K562 (cell line): ENCODE measurements around the gene ORM1. TPM values are rescaled to one million over a fixed set of nuclear protein-coding genes. Genes with fewer than 3 reads are reported as not detected.

Experiments used
- E2F6 ChIP-seq, 2 experiments: IDR thresholded peaks; 2 replicates each; pipeline ENCODE4 v1.6.1; 2011; ENCODE audit warnings: borderline replicate concordance in 1 of 2, control low read depth in 1 of 2, low read depth in 1 of 2, low read length in 1 of 2, mild to moderate bottlenecking in 1 of 2, mixed read lengths in 1 of 2, moderate library complexity in 1 of 2; ENCODE audit not compliant: insufficient read depth in 1 of 2, insufficient read length in 1 of 2, poor library complexity in 1 of 2, severe bottlenecking in 1 of 2; ENCODE audit errors: extremely low read depth in 1 of 2
- FOXO4 ChIP-seq: fragments of 450-650 bp; formaldehyde crosslinking; IDR thresholded peaks from 2 replicates; pipeline ENCODE4 v1.4.0; 2020; ENCODE audit warnings: mild to moderate bottlenecking, moderate library complexity
- RCOR1 ChIP-seq, 2 experiments: IDR thresholded peaks; 2 replicates each; pipeline ENCODE4 v1.6.1; 2012; ENCODE audit warnings: low read depth in 2 of 2, low read length in 2 of 2, borderline replicate concordance in 1 of 2, improper control_type of control experiment in 1 of 2
- SOX6 ChIP-seq: fragments of 450-650 bp; IDR thresholded peaks from 2 replicates; pipeline ENCODE4 v1.6.1; 2014; ENCODE audit warnings: mild to moderate bottlenecking
- ZBTB43 ChIP-seq: sonication (generic); formaldehyde crosslinking; IDR thresholded peaks from 2 replicates; pipeline ENCODE4 v1.8.0; 2023; ENCODE audit warnings: mild to moderate bottlenecking, missing genetic modification reagents
- ZC3H11A ChIP-seq: IDR thresholded peaks from 2 replicates; pipeline ENCODE4 v1.6.1; 2012; ENCODE audit warnings: low read depth, low read length, improper control_type of control experiment
- polyA plus RNA-seq, 8 experiments: library from polyadenylated mRNA; depleted of rRNA in 4 of 8; stranded (reverse) in 5 of 8; unstranded in 3 of 8; fragments of >200 nt; fragmentation: Nextera tagmentation in 2 of 8; fragmentation: Illumina TruSeq in 1 of 8; extraction: Ambion mirVana in 2 of 8; extraction: Trizol in 1 of 8; gene quantifications; 2 replicates each; pipeline versions ENCODE4 v1.2.1 to v1.2.3, GENCODE V29; 2011 to 2014; ENCODE audit warnings: inconsistent platforms in 1 of 8, missing spikeins in 1 of 8
- total RNA-seq, 7 experiments: library from RNA; depleted of rRNA in 6 of 7; stranded (reverse); fragments of >200 nt in 6 of 7; fragmentation: Illumina TruSeq in 2 of 7; extraction: Trizol in 2 of 7; gene quantifications; 2 replicates each; pipeline versions ENCODE4 v1.2.1 to v1.2.3, GENCODE V29; 2011 to 2021; ENCODE audit warnings: low replicate concordance in 1 of 7

Gene ORM1
- total and polyA plus RNA-seq, 9 of the 15 experiments (the other 6 are each of a cell fraction or from before 2014, with no cell fraction given), result 2.9 TPM; not detected in 8

- TF ChIP-seq FOXO4 (CRISPR knock-in tag), result no peak
- no peak for TF ChIP-seq RCOR1 (IDR thresholded peaks at IDR 0.05; ENCODE audit: borderline replicate concordance in 1 of 2, low read depth in 2 of 2, low read length in 2 of 2)
- TF ChIP-seq E2F6 (IDR thresholded peaks at IDR 0.05; ENCODE audit: borderline replicate concordance in 1 of 2, extremely low read depth in 1 of 2, insufficient read depth in 1 of 2, insufficient read length in 1 of 2, low read depth in 1 of 2, low read length in 1 of 2, poor library complexity in 1 of 2, severe bottlenecking in 1 of 2), result no peak
- no peak for TF ChIP-seq SOX6
- no peak for TF ChIP-seq ZBTB43 (CRISPR knock-in tag)
- no peak for TF ChIP-seq ZC3H11A
- TF ChIP-seq, all 486 proteins: peak for 0
Measured at GRCh38 chr9:114370251-114370967, 47.5 kb downstream of the ORM1 start (continued).
